ENCODE measurements around the gene KCTD2. TPM values are rescaled to one million over a fixed set of nuclear protein-coding genes. Genes with fewer than 3 reads are reported as not detected.

The KCTD2 gene
- total and polyA plus RNA-seq, 2 of the 13 experiments (the other 11 are each of a cell fraction or from before 2014, with no cell fraction given): 28.3 to 32.6 TPM

GRCh38 chr17:75033346-75034235, 13.4 kb upstream of the KCTD2 start (continued):
- TF ChIP-seq ZNF597 (CRISPR knock-in tag; IDR thresholded peaks at IDR 0.05): 0 out of 2 replicates have a peak, but pooled peaks have one; percentile 50
- TF ChIP-seq MNT (IDR thresholded peaks at IDR 0.05): peak; percentile 81
- TF ChIP-seq RERE (CRISPR knock-in tag; IDR thresholded peaks at IDR 0.05; ENCODE audit: low read depth): no peak
- TF ChIP-seq ZFP90 (CRISPR knock-in tag; IDR thresholded peaks at IDR 0.05; ENCODE audit: borderline replicate concordance): 0 out of 2 replicates have a peak, but pooled peaks have one; percentile 7
- peak; percentile 91 for TF ChIP-seq BORCS8-MEF2B (CRISPR knock-in tag; IDR thresholded peaks at IDR 0.05)
- TF ChIP-seq GZF1 (CRISPR knock-in tag; IDR thresholded peaks at IDR 0.05): no peak
- no peak for TF ChIP-seq ZNF17 (CRISPR knock-in tag; IDR thresholded peaks at IDR 0.05)
- TF ChIP-seq ARHGAP35 (CRISPR knock-in tag; IDR thresholded peaks at IDR 0.05; ENCODE audit: borderline replicate concordance): peak; percentile 96
- no peak for TF ChIP-seq SOX13 (IDR thresholded peaks at IDR 0.05)
- peak in 1 of 2 experiments; percentile 63; a peak in 1 of 4 replicates for TF ChIP-seq SOX13 (CRISPR knock-in tag; conservative IDR thresholded peaks at IDR 0.05 in 1 of 2, IDR thresholded peaks at IDR 0.05 in 1 of 2)
- TF ChIP-seq ZNF567 (CRISPR knock-in tag; IDR thresholded peaks at IDR 0.05; ENCODE audit: borderline replicate concordance): peak; percentile 74; the same call in 1 of the 2 replicates
- no peak; the same call in 1 of the 2 replicates for TF ChIP-seq ZNF878 (CRISPR knock-in tag; IDR thresholded peaks at IDR 0.05)
- peak; percentile 71 for TF ChIP-seq CEBPG (CRISPR knock-in tag; IDR thresholded peaks at IDR 0.05)
- no peak for TF ChIP-seq GRHL1 (CRISPR knock-in tag; conservative IDR thresholded peaks at IDR 0.05)

All from HepG2 (cell line).